HG03571 (cell line): ENCODE data around the gene KRT1.
"Not testable (repeated sequence)": the region's sequence is repeated elsewhere in the genome, so short reads cannot be mapped to it uniquely, and the experiment has no call there.

Experiments used
- ATAC-seq: cut with Tn5 transposase; IDR thresholded peaks from one replicate; pipeline ENCODE4 v1.9.1; 2021; ENCODE audit not compliant: unreplicated experiment

Gene KRT1

DNA sequence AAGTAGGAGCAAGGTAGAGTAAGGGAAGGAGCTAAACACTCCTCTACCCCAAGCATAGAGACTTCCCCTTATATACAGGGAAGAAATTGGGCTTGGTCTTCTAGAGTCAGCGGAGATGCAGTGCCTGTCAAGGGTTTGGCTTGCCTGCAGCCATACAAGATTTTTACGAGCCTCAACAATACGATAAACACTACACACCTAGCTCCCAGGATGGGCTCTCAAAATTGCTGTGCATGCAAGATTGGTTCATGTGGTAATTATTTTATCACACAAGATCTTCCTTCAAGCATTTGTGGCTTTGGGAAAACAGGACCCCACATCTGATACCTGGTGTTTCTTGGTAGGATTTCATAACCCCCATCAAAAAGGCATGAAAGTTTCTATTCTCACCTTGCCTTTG, at the start of gene KRT1:
TSS of gene KRT1 (minus strand) at position 45 of the 400 bp plus-strand sequence. CDS start 59 bp downstream, outside the sequence.
- no peak for ATAC-seq

DNA sequence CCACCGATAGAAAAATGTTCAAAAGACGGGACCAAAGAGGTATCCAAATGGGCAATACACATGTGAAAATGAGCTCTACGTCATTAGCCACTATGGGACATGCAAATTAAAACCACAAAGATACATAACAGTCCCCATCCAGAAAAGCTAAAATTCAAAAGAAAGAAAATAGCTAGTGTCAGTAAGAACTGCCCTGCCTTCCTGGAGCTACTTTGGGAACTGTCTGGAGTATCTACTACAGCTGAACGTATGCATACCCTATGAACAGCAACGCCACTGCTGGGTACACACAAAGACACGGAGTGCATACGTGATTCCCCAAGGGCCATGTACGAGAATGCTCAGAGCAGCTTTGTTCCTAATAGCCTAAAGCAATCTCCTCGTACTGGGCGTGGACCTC, 48.9 kb upstream of the KRT1 start:
- no peak for ATAC-seq

DNA sequence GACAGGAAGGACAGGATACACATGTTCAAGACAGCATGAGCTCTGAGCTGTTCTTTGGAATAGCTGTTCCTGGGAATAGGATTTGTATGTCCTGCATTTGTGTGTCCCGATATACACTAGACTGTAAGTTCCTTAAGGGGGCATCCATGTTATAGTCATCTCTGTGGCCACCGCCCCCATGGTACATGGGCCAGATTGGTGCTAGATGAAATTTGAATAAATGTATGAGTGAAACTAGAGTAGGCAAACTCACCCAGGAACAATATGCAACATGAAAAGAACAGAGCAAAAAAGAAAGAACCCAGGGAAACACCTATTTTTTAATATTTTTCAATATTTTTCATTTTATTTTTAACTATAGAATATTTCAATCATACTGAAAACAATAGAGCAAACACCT, 48.2 kb upstream of the KRT1 start:
- ATAC-seq = no peak

DNA sequence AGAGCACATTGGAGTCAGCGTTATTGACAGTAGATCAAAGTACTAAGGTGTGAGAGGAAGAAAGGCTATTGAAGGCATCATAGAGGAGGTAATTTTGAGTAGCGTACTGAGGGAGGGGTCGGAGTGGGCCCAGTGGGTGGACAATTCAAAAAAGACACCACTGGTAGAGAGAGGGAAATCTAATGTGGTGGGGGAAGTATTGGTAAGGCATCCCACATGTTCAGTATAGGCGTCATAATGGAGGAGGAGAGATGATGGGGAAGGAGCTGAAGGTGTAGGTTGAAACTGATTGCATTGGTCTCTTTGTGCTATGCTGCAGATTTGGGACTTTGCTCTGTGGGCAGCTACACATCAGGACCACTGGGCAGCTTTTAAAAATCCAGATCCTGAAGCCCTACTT, 46.8 kb upstream of the KRT1 start:
- no peak for ATAC-seq

DNA sequence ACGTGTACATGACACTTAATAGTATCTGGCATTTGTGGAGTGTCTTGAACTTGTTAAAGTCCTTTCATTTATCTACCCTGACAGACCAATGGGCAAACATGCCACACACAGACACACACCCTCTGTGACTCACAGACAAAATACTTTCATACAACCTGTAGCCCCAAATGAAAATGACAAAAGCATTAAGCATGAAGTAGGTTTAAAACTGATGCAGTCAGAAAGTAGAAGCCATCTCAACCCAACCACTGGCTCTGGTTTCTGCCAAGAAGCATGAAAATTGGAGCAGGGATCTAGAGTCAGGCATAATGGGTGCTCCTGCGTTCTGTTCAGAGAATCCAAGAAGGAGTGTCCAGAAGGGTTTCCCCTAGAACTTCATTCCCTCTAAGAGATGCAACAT, 46.2 kb upstream of the KRT1 start:
- ATAC-seq = no peak

DNA sequence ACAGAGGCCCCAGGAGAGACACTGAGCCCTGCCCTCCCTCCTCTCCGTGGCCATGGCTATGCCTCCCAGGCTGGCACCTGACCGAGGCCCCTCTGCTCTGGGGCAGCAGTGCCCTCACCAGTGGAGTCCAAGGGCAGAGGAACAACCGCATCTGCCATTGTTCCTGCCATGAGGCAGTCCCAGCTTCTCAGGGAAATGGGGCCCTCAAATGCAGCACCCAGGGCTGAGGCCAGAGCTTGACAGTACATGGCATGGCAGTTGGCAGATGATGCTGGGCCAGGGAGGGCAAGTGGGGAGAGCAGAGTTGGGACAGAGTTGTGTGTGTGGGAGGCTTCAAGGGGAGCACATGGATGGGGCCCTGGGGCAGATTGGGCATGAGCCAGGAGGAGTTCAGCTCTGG, 44.2 kb upstream of the KRT1 start:
- no peak for ATAC-seq

DNA sequence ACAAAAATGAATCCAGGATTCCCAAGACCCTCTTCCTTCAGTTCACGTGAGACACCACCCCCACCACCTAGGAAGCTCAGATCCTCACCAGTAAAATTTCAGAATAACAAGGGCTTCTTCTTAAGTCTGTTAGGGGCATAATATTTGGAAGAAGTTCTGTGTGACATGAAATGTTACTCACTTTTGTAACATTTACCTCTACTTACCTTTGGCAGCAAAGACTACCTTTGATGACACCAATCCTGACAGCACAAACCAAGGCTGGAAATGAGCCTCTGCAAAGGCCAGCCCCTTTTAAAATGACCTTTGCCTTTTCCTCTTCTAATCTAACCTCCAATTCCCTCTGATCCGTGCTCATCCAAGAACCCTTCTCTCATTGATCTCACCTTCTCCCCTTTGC, 42.5 kb upstream of the KRT1 start:
- no peak for ATAC-seq

DNA sequence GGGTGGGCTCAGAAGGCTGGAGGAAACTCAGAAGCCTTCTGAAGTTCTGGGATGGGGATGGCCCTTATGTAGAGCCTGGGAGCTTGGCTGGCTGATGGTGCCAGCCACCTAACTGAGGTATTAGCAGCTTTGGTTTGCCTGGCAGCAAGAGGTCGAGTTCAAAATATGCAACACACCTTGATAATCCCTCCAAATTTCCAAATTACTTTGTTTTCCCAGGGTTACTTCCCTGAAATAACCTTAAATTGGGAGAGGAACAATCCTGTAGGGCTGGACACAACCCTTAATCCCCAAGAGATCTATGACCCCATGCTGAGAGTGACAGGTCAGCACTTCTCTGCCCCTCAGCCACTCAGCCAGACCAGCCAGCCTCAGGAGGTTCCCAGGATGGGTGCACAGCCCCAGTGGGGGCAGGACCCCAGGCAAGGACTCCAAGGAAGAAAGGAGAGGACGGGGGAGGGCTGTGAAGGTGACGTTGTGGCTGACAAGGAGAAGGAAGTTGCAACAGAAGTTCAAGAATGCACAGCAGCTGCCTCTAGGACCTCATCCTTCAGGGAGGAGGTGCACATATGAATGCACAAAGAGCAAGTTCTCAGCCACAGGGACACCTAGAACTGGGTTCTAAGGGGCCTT, 41.7 kb upstream of the KRT1 start:
- ATAC-seq = no peak

DNA sequence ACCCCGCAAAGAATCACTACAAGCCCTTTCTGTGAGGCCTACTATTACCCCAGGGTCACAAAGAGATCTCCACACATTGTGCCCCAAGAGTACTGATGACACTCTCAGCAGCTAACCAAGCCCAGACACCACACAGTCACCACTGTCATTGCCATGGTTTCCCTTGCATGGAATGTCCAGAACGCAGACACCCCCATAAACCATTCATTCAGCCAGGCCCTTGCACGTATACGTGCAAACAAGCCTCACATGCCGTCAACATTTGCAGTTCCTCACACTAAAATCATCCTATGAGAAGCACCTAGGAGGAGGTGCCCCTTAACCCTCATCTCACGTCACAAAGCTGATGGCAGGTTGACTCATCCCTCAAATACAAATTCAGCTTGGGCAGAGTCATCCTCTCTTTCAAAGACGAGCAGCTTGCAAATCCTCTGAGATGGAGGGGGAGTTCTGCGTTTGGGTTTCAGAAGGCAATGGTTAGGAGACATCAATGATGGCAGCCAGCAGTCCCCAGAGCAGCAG, 40.2 kb upstream of the KRT1 start:
- no peak for ATAC-seq

DNA sequence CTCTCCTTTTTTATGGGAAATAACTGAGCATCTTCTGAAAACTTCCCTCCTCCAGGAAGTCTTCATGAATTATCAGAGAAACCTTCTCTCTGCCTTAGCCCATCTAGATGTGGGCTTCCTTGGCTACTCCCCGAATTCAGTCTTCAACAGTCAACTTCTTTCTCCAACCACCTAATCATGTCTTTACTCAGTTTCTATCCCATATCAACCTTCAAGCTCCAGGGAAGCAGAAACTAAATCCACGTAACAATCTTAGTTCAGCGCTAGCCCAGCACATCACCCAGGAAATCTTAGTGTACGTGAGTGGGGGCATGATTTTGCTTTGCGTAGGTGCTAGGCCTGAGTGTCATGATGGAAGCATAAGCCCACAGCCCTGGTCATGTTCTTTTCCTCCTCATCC, 35.9 kb upstream of the KRT1 start:
- no peak for ATAC-seq

DNA sequence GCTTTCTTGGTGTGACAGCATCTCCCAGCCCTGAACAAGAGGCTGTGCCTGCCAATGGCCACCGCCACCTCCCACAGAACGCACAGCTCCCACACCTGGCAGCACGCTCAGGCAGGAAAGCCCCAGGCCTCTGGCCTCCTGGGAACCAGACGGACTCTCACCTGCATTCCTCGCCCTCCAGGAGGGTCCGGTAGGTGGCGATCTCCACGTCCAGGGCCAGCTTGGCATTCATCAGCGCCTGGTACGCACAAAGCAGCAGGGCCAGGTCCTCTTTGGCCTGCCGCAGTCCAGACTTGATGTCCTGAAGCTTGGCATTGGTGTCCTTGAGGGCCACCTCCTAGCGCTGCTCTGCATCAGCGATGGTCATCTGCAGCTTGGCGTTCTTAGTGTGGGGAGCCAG, 35.2 kb upstream of the KRT1 start:
- no peak for ATAC-seq

DNA sequence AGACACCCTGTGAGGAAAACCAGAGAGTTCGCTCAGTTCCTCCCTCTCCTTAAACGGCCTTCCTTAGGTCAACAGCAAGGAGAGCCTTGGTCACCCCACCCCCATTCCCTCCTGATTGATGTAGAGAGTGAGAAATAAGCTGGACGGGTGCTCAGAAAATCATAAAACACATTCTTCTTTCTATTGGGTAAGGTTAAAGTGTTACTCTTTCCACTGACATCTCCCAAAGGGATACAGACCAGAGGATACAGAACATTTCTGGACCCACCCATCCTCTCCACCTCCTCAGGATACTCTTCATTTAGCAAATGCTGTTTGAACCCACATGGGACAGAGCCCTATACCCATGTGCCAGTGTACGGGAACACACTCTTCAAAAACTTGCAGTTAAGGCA, 34.7 kb upstream of the KRT1 start:
- ATAC-seq = no peak

DNA sequence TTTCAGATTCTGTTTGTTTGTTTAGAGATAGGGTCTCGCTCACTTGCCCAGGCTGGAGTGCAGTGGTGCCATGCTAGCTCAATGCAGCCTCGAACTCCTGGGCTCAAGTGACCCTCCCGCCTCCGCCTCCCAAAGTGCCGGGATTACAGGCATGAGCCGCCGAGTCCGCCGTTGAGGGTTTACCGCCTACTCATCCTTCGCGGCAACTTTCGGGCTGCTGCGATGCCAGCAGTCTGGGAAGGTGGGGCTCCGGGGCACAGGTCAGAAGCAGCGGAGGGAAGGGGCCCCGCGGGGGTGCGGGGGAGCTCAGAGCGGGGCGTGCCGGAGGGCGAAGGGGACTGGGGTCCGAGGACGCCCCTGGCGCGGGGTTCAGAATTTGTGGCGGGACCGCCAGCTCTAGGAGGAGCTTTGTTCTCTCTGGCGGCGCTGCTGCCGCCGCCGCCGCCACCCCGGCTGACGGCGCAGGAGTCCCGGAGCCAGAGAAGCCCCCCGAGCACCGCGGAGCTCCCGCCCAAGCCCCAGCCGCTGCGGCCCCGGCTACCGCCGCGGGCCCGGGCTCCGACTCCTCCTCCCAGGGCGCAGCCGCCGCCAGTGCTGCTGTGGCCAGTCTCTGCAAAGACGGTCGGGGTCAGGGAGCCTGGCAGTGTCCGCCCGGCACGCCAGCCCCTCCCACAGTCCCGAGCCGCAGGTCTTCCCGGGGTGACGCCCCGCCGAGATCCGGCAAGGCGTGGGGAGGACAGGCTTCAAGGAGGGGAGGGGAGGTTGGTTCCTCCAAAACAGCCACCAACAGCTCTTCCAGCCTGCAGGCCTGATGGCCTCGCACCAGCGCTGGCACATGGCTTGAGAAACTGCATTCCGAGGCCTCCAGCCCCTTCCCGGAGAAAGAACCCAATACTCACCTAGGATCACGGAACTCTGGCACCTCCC, 34.0 kb upstream of the KRT1 start:
- no peak for ATAC-seq

DNA sequence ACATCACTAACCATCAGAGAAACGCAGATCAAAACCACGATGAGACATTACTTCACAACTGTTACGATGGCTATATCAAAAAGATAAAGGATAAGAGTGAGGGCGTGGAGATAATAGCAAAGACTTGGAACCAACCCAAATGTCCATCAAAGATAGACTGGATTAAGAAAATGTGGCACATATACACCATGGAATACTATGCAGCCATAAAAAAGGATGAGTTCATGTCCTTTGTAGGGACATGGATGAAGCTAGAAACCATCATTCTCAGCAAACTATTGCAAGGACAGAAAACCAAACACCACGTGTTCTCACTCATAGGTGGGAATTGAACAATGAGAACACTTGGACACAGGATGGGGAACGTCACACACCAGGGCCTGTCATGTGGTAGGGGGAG, 31.9 kb upstream of the KRT1 start:
- not testable (repeated sequence) for ATAC-seq

DNA sequence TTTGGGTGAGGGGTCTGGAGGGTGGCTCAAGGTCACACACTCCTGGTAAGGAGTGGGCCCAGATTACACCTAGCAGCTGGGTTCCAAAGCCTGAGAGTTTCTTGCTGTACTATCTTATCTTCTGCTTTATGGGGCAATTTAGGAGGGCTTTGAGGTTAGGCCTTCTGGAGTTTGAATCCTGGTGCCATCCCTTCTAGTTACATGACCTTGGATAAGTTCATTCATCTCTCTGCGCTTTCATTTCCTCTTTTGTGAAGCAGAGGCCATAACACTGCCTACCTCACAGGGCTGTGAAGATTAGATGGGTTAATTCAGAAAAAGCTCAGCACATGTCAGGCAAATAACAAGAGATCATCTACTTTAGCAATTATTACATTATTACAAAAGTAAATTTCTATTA, 30.5 kb upstream of the KRT1 start:
- ATAC-seq = no peak

DNA sequence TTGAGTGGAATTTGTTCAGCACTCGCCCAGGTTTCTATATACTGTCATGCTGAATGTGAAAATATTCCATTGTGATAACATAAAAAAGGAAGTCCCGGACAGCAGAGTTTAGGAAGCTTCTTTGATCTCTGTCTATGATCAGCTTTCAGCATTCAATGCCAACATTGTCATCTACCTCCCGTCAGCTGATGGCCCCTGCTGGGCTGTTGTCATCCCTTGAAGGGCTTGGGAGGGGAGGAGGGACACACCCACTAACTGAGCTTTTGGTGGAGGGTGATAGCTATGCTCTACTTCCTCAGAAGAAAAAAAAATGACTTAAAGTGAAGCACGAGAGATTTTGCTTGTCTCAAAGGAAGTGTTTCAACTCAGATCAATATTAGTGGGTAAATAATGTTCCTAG, 27.8 kb upstream of the KRT1 start:
- no peak for ATAC-seq

DNA sequence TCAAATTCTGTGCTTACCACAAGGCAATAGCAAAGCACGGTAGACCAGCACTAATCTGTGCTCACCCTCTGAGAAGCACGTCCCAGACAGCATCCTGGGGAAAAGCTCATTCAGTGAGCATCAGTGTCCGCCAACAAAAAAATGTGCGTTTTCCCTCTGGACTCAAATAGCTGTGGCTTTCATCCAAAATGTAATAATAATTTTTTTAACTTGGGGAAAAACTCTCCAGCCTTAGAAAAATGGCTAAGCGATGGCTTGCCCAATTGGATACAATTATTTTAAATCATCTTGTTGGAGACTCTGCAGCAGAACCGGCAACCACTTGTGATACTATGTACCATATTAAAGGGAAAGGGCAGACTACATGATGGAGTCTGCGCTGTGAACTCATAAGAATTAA, 24.3 kb upstream of the KRT1 start:
- ATAC-seq = no peak

DNA sequence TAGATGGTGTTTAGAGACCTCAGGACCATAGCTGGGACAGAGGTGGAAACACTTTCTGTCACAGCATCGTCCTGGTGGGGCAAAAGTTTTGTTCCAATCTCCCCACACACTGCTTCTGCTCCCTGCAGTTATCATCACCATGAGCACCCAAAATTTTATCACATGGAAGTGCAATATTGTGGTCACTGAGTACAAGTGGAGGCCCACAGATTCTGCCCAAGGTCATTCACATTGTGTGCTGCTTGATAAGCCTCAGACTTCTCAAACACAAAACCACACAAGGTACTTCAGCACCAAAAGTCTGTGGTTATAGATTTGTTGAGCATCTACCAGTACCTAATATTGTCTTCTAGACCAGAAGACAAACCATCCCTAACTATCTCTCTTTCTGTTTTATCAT, 23.7 kb upstream of the KRT1 start:
- ATAC-seq = no peak

DNA sequence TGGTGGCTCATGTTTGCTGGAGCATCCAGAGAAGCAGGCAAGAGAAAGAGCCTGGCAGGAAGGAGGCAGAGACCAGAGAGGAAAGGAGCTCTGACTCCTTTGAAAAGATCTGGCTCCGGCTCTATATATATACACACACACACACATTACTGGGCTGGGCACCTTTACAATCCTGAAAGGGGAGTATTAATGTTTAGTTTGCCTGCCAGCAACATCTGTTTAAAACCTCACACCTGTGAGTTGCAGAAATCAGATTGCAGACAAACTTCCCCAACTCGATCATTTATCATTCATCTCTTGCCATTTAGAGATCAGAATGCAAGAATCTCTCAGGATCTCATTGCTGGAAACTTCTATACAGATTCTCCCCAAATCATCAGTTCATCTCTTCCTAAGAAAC, 23.2 kb upstream of the KRT1 start, which contains the start of gene KRT77:
TSS of gene KRT77 (minus strand) at position 101 of the 400 bp plus-strand sequence. CDS start at position 11, 90 bp downstream.
- ATAC-seq = no peak

DNA sequence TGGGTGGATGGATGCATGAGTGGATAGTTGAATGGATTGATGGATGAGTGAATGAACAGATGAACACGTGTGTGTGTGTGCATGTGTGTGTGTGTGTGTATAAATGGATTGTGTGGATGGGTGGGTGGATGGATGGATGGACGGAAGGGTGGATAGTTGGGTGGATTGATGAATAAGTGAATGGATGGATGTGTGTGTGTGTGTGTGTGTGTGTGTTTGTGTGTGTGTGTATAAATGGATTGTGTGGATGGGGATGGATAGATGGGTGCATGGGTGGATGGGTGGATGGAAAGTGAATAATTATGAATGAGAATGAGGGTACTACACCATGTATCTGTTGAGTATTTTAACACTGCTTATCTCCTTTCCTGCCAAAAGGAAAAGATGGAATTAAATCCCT, 22.1 kb upstream of the KRT1 start:
- ATAC-seq = no peak

DNA sequence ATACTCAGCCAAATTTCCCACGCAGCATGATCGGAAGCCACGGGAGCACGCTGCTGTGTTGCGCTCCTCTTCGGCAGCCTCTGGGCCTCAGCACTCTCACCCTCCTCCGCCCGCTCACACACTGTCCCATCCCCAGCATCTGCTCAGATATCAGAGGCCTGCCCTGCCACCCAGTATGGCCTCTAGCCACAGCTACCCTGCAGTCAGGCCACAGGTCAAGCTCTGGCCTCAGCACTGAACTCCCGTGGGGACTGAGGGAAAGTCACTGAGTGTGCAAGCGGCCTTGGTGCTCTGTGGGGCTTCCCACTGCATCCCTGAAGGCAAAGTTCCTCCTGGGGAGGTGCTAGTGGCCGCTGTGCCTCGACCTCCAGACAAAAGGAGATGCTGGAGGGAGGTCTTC, 21.1 kb upstream of the KRT1 start:
- no peak for ATAC-seq

DNA sequence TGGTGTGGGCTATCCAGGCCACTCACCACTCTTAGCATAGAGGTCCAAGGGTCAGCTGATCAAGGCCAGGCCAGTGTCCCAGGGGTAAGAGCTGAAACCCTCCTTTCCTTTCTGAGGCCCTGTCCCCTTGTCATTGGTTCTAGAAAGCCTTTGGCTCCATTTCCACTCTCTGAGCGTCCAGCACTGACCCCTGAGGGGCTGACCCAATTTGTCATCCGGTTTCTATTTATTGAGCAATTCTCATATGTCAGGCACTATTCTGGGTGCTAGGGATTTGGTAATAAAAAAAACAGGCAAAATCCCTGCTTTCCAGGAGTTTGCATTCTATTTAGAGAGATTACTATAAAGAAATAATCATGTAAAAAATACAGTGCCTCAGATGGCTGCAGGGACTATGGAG, 19.8 kb upstream of the KRT1 start:
- no peak for ATAC-seq
